GM06990 (cell line): ENCODE results near the gene VPS26A.

Experiments
- DNase-seq: peaks from one replicate; pipeline ENCODE4 v3.0.0-alpha.2; 2011; ENCODE audit not compliant: insufficient read length; ENCODE audit errors: extremely low read depth
- H3K27me3 ChIP-seq: replicated peaks from 2 replicates; pipeline ENCODE4 v1.6.0; 2011; ENCODE audit warnings: low read length; ENCODE audit not compliant: control insufficient read depth, insufficient read depth
- H3K36me3 ChIP-seq: 2 replicates; pipeline ENCODE4 v1.5.1; 2011; ENCODE audit warnings: low read length; ENCODE audit not compliant: control insufficient read depth, insufficient read depth
- H3K4me3 ChIP-seq: replicated peaks from 2 replicates; pipeline ENCODE4 v1.5.1; 2011; ENCODE audit warnings: low read depth, mild to moderate bottlenecking, control low read depth, low read length
- TF ChIP-seq, protein P1 (sequence below): IDR thresholded peaks from 2 replicates; pipeline ENCODE4 v1.5.1; 2011; ENCODE audit warnings: low read length, control low read depth, mild to moderate bottlenecking, inconsistent platforms; ENCODE audit not compliant: insufficient read depth, poor library complexity, severe bottlenecking

Gene VPS26A

DNA sequence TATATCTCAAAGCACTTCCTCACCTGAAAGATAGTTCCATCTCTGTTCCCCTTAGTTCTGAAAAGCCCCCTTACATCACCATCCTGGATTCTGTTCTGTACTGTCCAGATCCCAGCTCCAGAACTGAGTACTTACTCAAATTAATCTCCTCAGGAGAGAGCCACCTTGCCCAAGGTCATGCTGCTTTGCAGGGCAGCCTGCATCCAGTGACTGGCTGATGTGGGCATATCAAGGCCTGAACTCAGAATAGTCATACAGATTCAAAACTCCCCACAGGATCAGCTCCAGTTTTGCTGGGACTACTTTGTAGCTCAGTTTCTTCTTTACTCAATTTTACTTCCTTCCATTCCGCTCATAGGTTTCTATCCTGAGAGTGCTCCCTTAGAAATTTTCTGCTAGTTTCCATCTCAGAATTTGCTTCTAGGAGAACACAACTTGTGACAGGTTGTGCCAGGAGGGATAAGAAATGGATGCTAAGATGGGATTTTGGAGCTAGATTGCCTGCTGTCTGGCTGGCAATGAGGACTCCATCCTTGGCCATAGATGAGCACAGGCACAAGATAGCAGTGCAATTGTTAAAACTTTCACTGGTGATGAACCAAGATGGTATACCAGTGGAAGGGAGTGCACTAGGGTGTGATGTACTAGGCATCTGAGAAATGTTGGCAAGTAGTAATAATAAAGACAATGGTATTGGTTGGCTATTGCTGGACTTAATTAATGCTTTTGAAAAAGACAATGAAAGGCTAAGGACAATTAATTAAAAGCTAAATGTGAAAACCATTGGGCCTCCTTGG lies 18.8 kb upstream of the VPS26A start:
- TF ChIP-seq, protein P1, sequence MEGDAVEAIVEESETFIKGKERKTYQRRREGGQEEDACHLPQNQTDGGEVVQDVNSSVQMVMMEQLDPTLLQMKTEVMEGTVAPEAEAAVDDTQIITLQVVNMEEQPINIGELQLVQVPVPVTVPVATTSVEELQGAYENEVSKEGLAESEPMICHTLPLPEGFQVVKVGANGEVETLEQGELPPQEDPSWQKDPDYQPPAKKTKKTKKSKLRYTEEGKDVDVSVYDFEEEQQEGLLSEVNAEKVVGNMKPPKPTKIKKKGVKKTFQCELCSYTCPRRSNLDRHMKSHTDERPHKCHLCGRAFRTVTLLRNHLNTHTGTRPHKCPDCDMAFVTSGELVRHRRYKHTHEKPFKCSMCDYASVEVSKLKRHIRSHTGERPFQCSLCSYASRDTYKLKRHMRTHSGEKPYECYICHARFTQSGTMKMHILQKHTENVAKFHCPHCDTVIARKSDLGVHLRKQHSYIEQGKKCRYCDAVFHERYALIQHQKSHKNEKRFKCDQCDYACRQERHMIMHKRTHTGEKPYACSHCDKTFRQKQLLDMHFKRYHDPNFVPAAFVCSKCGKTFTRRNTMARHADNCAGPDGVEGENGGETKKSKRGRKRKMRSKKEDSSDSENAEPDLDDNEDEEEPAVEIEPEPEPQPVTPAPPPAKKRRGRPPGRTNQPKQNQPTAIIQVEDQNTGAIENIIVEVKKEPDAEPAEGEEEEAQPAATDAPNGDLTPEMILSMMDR = no peak
- DNase-seq = no peak
- Histone ChIP-seq H3K27me3 (no peaks in the 10 kb centered on the region), H3K36me3 (peaks cover 24% of the 10 kb centered on the region), H3K4me3 (no peak overlapping the region)

DNA sequence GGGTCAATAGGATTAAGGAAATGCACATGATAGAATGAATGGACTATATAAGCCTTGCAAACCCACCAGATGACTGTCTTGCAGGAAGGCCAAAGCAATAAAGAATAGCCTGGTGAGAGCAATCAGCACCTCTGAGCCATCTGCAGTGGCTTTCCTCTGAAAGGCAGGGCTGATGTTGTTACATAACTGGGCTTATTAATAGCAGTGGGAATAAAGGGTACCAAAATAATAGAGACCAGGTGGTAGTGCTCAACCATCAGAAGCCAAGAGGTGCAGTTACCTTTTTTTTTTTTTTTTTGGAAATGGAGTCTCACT lies 16.8 kb upstream of the VPS26A start:
- no peak for DNase-seq
- TF ChIP-seq, protein P1 = no peak
- Histone ChIP-seq H3K4me3 (no peak overlapping the region), H3K36me3 (peaks cover 12% of the 10 kb centered on the region), H3K27me3 (no peaks in the 10 kb centered on the region)

DNA sequence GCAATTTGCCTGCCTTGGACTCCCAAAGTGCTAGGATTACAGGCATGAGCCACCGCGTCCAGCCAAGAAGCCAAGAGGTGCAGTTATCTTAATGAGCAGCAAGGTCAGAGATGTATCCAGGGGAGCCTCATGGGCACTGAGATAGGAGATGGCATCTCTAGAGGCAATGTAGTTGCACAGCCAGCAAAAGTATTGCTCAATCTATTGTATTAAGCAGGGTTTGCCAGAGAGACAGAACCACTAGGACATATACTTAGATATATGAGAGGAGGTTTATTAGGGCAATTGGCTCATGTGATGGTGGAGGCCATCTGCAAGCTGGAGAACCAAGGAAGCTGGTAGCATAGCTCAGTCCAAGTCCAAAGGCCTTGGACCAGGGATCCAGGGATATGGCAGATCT lies 16.3 kb upstream of the VPS26A start:
- Histone ChIP-seq H3K27me3 (no peaks in the 10 kb centered on the region), H3K4me3 (no peak overlapping the region), H3K36me3 (peaks cover 9% of the 10 kb centered on the region)
- TF ChIP-seq, protein P1 = no peak
- DNase-seq = no peak

DNA sequence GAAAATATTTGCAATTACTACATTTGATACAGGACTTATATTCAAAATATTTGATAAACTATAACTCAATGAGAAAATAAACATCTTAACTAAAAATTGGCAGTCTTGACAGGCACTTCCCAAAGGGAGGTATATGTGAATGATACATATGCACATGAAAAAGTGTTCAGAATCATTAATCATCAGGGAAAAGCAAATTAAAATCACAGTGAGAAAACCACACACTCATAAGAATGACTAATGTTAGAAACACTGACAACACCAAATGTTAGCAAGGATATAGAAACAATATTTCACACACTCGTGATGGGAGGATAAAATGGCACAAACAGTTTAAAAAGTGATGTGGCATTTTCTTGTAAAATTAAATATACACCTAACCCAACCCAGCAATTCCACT lies 4.1 kb upstream of the VPS26A start:
- TF ChIP-seq, protein P1 = no peak
- no peak for DNase-seq

DNA sequence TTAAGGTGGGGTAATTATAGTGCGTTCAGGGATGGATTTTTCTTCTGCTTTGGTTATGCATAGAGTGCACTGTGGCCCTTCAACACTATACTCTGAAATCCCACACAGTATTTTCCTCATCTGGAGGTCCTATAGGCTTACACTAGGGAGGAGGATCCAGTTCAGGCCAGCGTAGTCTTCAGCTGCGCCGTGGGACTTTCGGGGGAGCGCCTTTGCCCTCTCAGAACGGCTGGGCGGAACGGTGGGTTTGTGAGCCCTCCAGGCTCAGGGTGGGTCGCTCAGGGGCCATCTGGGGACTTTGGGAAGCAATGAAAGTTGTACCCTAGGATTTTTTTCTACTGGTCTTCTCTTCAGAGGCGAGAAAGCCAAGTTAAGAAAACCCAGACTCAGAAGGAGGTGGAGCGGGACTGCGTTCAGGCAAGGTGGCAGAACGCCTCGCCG lies 652 bp upstream of the VPS26A start:
- TF ChIP-seq, protein P1 = no peak
- Histone ChIP-seq H3K27me3 (no peaks in the 10 kb centered on the region), H3K4me3 (peak overlapping the region; percentile 68), H3K36me3 (no peaks in the 10 kb centered on the region)
- no peak for DNase-seq

More for the DNA sequence above, 4.1 kb upstream of the VPS26A start:
- Histone ChIP-seq H3K27me3 (no peaks in the 10 kb centered on the region), H3K4me3 (no peak overlapping the region), H3K36me3 (no peaks in the 10 kb centered on the region)
